Trophoblast cell (in vitro differentiated cells and primary cell): ENCODE measurements around the gene MBP.

Source experiments
- DNase-seq, 2 donors: peaks; one replicate each; pipeline ENCODE4 v3.0.0-alpha.2; 2016
- H2AFZ ChIP-seq: 2 replicates; pipeline ENCODE4 v1.6.1; 2013; ENCODE audit warnings: low read length, moderate library complexity, mild to moderate bottlenecking; ENCODE audit not compliant: insufficient read depth, poor library complexity
- H2AK5ac ChIP-seq: 2 replicates; pipeline ENCODE4 v1.6.1; 2013; ENCODE audit warnings: mild to moderate bottlenecking, low read length
- H2BK120ac ChIP-seq: 2 replicates; pipeline ENCODE4 v1.6.1; 2013; ENCODE audit warnings: low read length, mild to moderate bottlenecking, moderate library complexity; ENCODE audit not compliant: insufficient read depth, poor library complexity
- H2BK12ac ChIP-seq: 2 replicates; pipeline ENCODE4 v1.6.1; 2013; ENCODE audit warnings: mild to moderate bottlenecking, low read length, moderate library complexity
- H2BK5ac ChIP-seq: 2 replicates; pipeline ENCODE4 v1.6.1; 2013; ENCODE audit warnings: low read length, low read depth, moderate library complexity, mild to moderate bottlenecking; ENCODE audit not compliant: poor library complexity
- H3K14ac ChIP-seq: 2 replicates; pipeline ENCODE4 v1.6.1; 2013; ENCODE audit warnings: mild to moderate bottlenecking, low read length
- H3K18ac ChIP-seq: 2 replicates; pipeline ENCODE4 v1.6.1; 2013; ENCODE audit warnings: mild to moderate bottlenecking, low read length
- H3K23ac ChIP-seq: 2 replicates; pipeline ENCODE4 v1.6.1; 2013; ENCODE audit warnings: low read length
- H3K27ac ChIP-seq: 2 replicates; pipeline ENCODE4 v1.5.1; 2013; ENCODE audit warnings: low read depth, mild to moderate bottlenecking, inconsistent platforms, low read length, moderate library complexity
- H3K27me3 ChIP-seq: 2 replicates; pipeline ENCODE4 v1.6.1; 2013; ENCODE audit warnings: inconsistent platforms, mild to moderate bottlenecking, low read length, moderate library complexity; ENCODE audit not compliant: insufficient read depth
- H3K36me3 ChIP-seq, 2 experiments: 1 replicate in 1 of 2; 2 replicates in 1 of 2; pipeline ENCODE4 v1.6.1; 2013; ENCODE audit warnings: low read length in 2 of 2, mild to moderate bottlenecking in 2 of 2, moderate library complexity in 1 of 2; ENCODE audit not compliant: insufficient read depth in 2 of 2, control insufficient read depth in 1 of 2
- H3K4ac ChIP-seq: 2 replicates; pipeline ENCODE4 v1.6.1; 2013; ENCODE audit warnings: low read depth, mild to moderate bottlenecking, low read length, moderate library complexity
- H3K4me1 ChIP-seq, 2 experiments: 1 replicate in 1 of 2; 2 replicates in 1 of 2; pipeline ENCODE4 v1.6.1; 2013; ENCODE audit warnings: low read length in 2 of 2, mild to moderate bottlenecking in 2 of 2, moderate library complexity in 1 of 2; ENCODE audit not compliant: insufficient read depth in 2 of 2, control insufficient read depth in 1 of 2
- H3K4me2 ChIP-seq: 2 replicates; pipeline ENCODE4 v1.6.1; 2013; ENCODE audit warnings: inconsistent platforms, mild to moderate bottlenecking, low read length, moderate library complexity
- H3K4me3 ChIP-seq: 2 replicates; pipeline ENCODE4 v1.5.1; 2013; ENCODE audit warnings: mild to moderate bottlenecking, low read depth, low read length, inconsistent platforms
- H3K79me1 ChIP-seq: one replicate; pipeline ENCODE4 v1.6.1; 2013; ENCODE audit warnings: low read length
- H3K79me2 ChIP-seq: 2 replicates; pipeline ENCODE4 v1.6.1; 2013; ENCODE audit warnings: low read length, mild to moderate bottlenecking; ENCODE audit not compliant: control insufficient read depth, insufficient read depth, poor library complexity
- H3K9ac ChIP-seq: 2 replicates; pipeline ENCODE4 v1.6.1; 2013; ENCODE audit warnings: mild to moderate bottlenecking, low read length
- H3K9me3 ChIP-seq: 2 replicates; pipeline ENCODE4 v1.6.1; 2013; ENCODE audit warnings: low read depth, mild to moderate bottlenecking, control low read depth, inconsistent platforms, low read length; ENCODE audit not compliant: insufficient read depth
- H4K12ac ChIP-seq: 2 replicates; pipeline ENCODE4 v1.6.1; 2013; ENCODE audit warnings: low read depth, mild to moderate bottlenecking, low read length, moderate library complexity
- H4K8ac ChIP-seq: 2 replicates; pipeline ENCODE4 v1.6.1; 2013; ENCODE audit warnings: low read depth, mild to moderate bottlenecking, low read length, moderate library complexity
- H4K91ac ChIP-seq: one replicate; pipeline ENCODE4 v1.6.1; 2013; ENCODE audit warnings: low read depth, mild to moderate bottlenecking, low read length, moderate library complexity
- WGBS: extraction: QIAGEN DNeasy Blood & Tissue Kit; methylation state at CpG from one replicate; pipeline ENCODE4 v1.1.7; 2013; ENCODE audit warnings: missing lambda C conversion rate; ENCODE audit not compliant: insufficient read length, insufficient coverage; ENCODE audit errors: extremely low coverage; 5-methylcytosine and 5-hydroxymethylcytosine counted together

MBP gene

DNA sequence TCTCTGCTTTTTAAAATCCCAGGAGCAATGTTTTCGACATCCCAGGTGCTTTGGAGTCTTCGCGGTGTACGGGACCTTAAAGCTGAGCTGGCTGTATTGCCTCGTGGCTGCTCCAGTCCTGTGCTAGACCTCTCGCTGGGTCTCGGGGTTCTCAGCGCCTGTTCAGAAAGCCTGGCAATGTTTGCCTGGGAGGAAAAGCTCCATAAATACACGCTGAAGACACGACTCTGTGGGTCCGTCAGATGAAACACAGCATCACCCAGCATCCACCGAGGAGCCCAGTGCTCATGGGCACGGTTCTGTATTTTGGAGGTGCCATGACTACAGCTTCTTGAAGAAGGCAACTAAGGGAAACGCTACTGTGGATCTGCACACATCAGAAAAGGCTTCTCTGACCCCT, 21.6 kb downstream of the MBP start:
- no peak overlapping the region for H4K8ac ChIP-seq
- no peak overlapping the region for H4K12ac ChIP-seq
- no CpG with 5 or more reads among the region's 14 CpGs for WGBS
- peaks cover 13 to 15% of the 10 kb centered on the region in 2 experiments for H3K4me1 ChIP-seq
- H3K4ac ChIP-seq: no peak overlapping the region
- no peak overlapping the region for H3K14ac ChIP-seq
- H2AFZ ChIP-seq: no peak overlapping the region
- no peaks in the 10 kb centered on the region for H3K36me3 ChIP-seq
- no peak overlapping the region for H3K27ac ChIP-seq
- H3K4me2 ChIP-seq: no peak overlapping the region
- no peaks in the 10 kb centered on the region for H3K27me3 ChIP-seq
- peaks cover 2% of the 10 kb centered on the region for H3K9me3 ChIP-seq
- no peaks in the 10 kb centered on the region for H3K79me1 ChIP-seq
- H2AK5ac ChIP-seq: no peak overlapping the region
- DNase-seq: no peak
- no peak overlapping the region for H3K18ac ChIP-seq
- no peak overlapping the region for H3K23ac ChIP-seq
- H3K4me3 ChIP-seq: no peak overlapping the region
- H2BK5ac ChIP-seq: no peak overlapping the region
- H3K79me2 ChIP-seq: no peaks in the 10 kb centered on the region
- H4K91ac ChIP-seq: no peak overlapping the region
- H3K9ac ChIP-seq: no peak overlapping the region
- no peak overlapping the region for H2BK12ac ChIP-seq
- H2BK120ac ChIP-seq: no peak overlapping the region

DNA sequence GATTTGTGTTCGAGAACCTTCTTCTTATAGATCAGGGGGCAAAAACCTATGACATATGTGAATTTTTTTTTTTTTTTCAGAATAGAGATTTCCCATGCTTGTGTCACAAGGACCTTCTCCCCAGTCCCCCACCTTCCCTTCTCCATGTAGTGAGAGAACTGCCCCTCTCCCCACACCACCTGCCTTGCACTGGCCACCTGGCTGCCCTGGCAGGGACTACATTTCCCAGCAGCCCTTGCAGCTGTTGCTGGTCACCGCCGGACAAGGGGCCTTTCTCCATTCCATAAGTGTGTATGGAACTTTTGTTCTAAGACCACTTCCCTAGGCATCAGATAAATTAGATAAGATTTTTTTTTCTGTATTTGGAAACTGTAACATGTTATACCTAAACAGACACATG, 22.2 kb downstream of the MBP start:
- Histone ChIP-seq H2AK5ac (no peak overlapping the region), H3K14ac (no peak overlapping the region), H3K4me1 (peaks cover 10 to 14% of the 10 kb centered on the region in 2 experiments), H3K18ac (no peak overlapping the region), H2BK12ac (no peak overlapping the region), H3K9me3 (peaks cover 2% of the 10 kb centered on the region), H4K8ac (no peak overlapping the region), H4K91ac (no peak overlapping the region), H3K36me3 (no peaks in the 10 kb centered on the region), H3K27ac (no peak overlapping the region), H3K23ac (no peak overlapping the region), H2BK5ac (no peak overlapping the region), H3K4me3 (no peak overlapping the region), H3K4me2 (no peak overlapping the region), H3K27me3 (no peaks in the 10 kb centered on the region), H4K12ac (no peak overlapping the region), H3K9ac (no peak overlapping the region), H3K79me1 (no peaks in the 10 kb centered on the region), H3K4ac (no peak overlapping the region), H3K79me2 (no peaks in the 10 kb centered on the region), H2AFZ (no peak overlapping the region), H2BK120ac (no peak overlapping the region)
- no CpG with 5 or more reads among the region's 3 CpGs for WGBS
- DNase-seq: no peak

DNA sequence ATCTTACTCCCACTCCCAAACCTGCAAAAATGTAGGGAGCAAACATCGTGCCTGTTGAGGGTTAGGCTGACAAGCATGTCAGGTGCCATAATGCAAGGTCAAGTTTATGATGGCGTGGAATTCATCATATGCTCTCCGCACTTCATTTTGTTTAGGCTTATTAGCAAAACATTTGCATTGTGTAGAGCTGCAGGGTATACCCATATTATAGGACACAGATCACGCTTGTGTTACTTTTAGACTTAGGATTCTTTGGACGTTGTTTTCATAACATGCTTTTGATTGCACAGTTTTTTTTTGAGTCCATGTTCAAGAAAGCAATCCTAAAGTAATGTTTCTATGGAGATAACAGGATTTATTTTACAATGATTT, 22.9 kb downstream of the MBP start:
- Histone ChIP-seq H3K27ac (no peak overlapping the region), H3K4me2 (no peak overlapping the region), H2BK5ac (no peak overlapping the region), H2BK120ac (no peak overlapping the region), H3K23ac (no peak overlapping the region), H4K12ac (no peak overlapping the region), H3K4me1 (peaks cover 3 to 6% of the 10 kb centered on the region in 2 experiments), H3K9me3 (peaks cover 2% of the 10 kb centered on the region), H3K18ac (no peak overlapping the region), H3K4me3 (no peak overlapping the region), H2AFZ (no peak overlapping the region), H4K91ac (no peak overlapping the region), H3K79me2 (no peaks in the 10 kb centered on the region), H3K14ac (no peak overlapping the region), H2AK5ac (no peak overlapping the region), H2BK12ac (no peak overlapping the region), H3K4ac (no peak overlapping the region), H3K27me3 (no peaks in the 10 kb centered on the region), H4K8ac (no peak overlapping the region), H3K79me1 (no peaks in the 10 kb centered on the region), H3K36me3 (no peaks in the 10 kb centered on the region), H3K9ac (no peak overlapping the region)
- no CpG with 5 or more reads among the region's 5 CpGs for WGBS
- no peak for DNase-seq

DNA sequence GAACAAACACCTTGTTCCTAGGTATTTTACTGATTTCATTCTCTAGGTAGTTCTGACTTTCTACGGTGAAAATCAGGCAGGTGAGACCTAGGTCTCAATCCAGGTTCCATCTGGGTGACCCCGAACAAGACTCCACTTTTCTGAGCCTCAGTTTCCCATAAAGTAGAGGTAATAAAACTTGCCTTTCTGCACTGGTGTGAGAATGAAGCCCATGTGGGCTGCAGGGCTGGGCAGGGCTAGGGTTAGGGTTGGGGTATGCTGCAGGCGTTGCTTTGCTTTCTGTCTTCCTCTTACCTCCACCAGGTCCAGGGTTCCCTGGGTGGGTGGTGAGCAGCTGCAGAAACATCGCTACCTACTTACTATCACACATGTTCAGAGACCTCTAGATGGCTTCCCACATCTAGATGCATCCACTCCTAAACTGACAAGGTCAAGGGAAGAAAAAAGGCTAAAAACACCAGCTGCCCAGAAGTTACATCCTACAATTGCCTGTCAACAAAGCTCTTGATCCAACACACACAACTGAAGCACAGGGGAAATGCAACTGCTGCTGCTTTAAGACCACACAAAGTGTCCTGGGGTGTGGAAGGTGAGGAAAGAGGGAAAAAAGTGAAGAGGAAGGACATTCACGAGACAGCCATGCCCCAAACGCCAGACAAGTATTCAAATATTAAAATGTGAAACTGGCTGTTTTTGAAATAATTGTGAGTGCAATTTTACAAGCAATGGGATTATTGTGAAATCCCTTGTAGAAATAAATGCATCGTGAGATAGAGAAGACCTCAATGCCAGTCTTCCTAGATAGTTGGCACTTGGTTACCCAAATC, 23.5 kb downstream of the MBP start:
- H3K79me1 ChIP-seq: peaks cover under 1% of the 10 kb centered on the region
- H3K4me1 ChIP-seq: peaks cover 3 to 7% of the 10 kb centered on the region in 2 experiments
- H4K91ac ChIP-seq: no peak overlapping the region
- H2AK5ac ChIP-seq: no peak overlapping the region
- no peak overlapping the region for H3K9ac ChIP-seq
- no peak overlapping the region for H3K4me2 ChIP-seq
- H4K12ac ChIP-seq: no peak overlapping the region
- no CpG with 5 or more reads among the region's 7 CpGs for WGBS
- H2BK120ac ChIP-seq: no peak overlapping the region
- no peak overlapping the region for H2BK12ac ChIP-seq
- peaks cover 0 to 1% of the 10 kb centered on the region in 2 experiments for H3K36me3 ChIP-seq
- DNase-seq: no peak
- H2AFZ ChIP-seq: no peak overlapping the region
- no peak overlapping the region for H3K4me3 ChIP-seq
- no peak overlapping the region for H3K4ac ChIP-seq
- peaks cover 2% of the 10 kb centered on the region for H3K9me3 ChIP-seq
- H3K27ac ChIP-seq: no peak overlapping the region
- no peaks in the 10 kb centered on the region for H3K79me2 ChIP-seq
- no peak overlapping the region for H2BK5ac ChIP-seq
- H4K8ac ChIP-seq: no peak overlapping the region
- no peak overlapping the region for H3K23ac ChIP-seq
- no peak overlapping the region for H3K18ac ChIP-seq
- H3K14ac ChIP-seq: no peak overlapping the region
- no peaks in the 10 kb centered on the region for H3K27me3 ChIP-seq
